ENCODE data around the gene CCNL2. TPM values are rescaled to one million over a fixed set of nuclear protein-coding genes. Genes with fewer than 3 reads are reported as not detected.

The CCNL2 gene
- total RNA-seq, 2 experiments from 2014 or later: 274 to 281 TPM

GRCh38 chr1:1348420-1349255, 50.5 kb downstream of the CCNL2 start:
- TF ChIP-seq, protein P1, sequence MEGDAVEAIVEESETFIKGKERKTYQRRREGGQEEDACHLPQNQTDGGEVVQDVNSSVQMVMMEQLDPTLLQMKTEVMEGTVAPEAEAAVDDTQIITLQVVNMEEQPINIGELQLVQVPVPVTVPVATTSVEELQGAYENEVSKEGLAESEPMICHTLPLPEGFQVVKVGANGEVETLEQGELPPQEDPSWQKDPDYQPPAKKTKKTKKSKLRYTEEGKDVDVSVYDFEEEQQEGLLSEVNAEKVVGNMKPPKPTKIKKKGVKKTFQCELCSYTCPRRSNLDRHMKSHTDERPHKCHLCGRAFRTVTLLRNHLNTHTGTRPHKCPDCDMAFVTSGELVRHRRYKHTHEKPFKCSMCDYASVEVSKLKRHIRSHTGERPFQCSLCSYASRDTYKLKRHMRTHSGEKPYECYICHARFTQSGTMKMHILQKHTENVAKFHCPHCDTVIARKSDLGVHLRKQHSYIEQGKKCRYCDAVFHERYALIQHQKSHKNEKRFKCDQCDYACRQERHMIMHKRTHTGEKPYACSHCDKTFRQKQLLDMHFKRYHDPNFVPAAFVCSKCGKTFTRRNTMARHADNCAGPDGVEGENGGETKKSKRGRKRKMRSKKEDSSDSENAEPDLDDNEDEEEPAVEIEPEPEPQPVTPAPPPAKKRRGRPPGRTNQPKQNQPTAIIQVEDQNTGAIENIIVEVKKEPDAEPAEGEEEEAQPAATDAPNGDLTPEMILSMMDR (IDR thresholded peaks at IDR 0.05): no peak
- Mint-ChIP-seq H3K27me3 (peaks cover 15% of the 10 kb centered on the region), H3K36me3 (ENCODE audit: low read depth) (no peaks in the 10 kb centered on the region), H3K4me1 (ENCODE audit: low read depth) (peaks cover 29% of the 10 kb centered on the region), H3K27ac (no peak overlapping the region), H3K4me3 (peak overlapping the region; percentile 86), H3K9me3 (no peaks in the 10 kb centered on the region)
- ChIA-PET CTCF (interaction anchor here (0.6 to 0.7 kb wide), 3 partner anchors 23 to 535 kb away, joined by 3 read pairs; no protein-coding TSS in a partner anchor), POLR2A (interaction anchor here (0.6 to 1.8 kb wide), 4 partner anchors 23 to 192 kb away, joined by 3 to 11 read pairs (median 5); partner anchors contain the start of genes AURKAIP1 and CCNL2)
- no peak overlapping the region for H3K27ac ChIP-seq (ENCODE audit: low read depth in 1 of 2, low read length in 2 of 2)
- H3K27me3 ChIP-seq (ENCODE audit: control insufficient read depth in 1 of 2, insufficient read depth in 2 of 2, low read length in 2 of 2): peaks cover 10 to 11% of the 10 kb centered on the region in 2 experiments
- intact Hi-C loops (cut with DNase I, micrococcal nuclease): loop anchor here (1.0 to 2.0 kb wide), 5 partner anchors 24 to 232 kb away; partner anchors contain the start of genes C1orf159 (in 1 of the 2), CPTP (in 1 of the 2), INTS11 (in 1 of the 2) and PUSL1 (in 1 of the 2)
- DNase-seq: peak in 3 of 14 experiments; percentile 17 to 35 (median 19)
- no peaks in the 10 kb centered on the region for H3K36me3 ChIP-seq (ENCODE audit: insufficient read depth, low read length)
- H3K9me3 ChIP-seq (ENCODE audit: control insufficient read depth in 1 of 2, insufficient read depth in 1 of 2, low read length in 2 of 2): peaks cover 0 to 10% of the 10 kb centered on the region in 2 experiments
- peak overlapping the region; percentile 58 for H3K4me3 ChIP-seq (ENCODE audit: low read length)
- peaks cover 50% of the 10 kb centered on the region for H3K4me1 ChIP-seq (ENCODE audit: insufficient read depth, low read length)
- ATAC-seq (ENCODE audit: poor library complexity): peak; percentile 18

DNA sequence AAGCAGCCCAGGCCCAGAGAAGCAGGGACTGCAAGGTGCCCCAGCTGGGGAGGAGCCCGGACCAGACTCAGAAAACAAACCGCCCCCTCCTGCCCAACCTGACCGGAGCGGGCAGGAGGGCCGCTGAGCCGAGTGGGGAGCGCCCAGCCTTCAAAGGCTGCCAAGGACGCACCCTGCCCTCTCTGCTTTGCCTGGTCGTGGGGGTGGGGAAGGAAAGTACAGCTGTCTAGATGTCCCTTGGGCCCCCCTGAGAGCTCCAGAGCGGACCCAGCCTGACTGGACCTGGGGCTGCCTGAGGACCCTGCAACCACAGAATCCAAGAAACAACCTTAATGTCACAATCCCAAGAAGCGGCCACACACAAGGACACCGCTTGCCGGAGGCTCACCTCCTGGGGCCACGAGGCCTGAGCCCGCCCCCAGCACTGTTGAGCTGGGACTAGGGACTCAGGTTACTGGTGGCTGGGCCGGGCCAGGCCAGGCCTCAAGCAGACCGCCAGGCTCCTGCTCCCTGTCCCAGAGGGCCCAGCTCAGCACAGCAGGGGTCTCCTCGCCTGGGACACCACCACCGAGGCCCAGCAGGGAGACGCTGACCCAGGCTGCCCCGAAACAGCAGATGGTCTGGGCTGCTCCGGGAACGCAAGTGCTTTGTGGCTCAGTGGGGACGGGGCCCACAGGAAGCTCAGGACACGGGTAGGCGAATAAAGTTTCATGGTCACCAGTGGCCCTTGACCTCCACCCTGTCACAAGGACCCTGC, 51.3 kb downstream of the CCNL2 start:
- H3K4me3 Mint-ChIP-seq: peak overlapping the region; percentile 86
- ChIA-PET CTCF (interaction anchor here (0.7 kb wide), 1 partner anchor 25 kb away, joined by 3 read pairs; no protein-coding TSS in a partner anchor), POLR2A (interaction anchor here (1.4 to 1.8 kb wide), 3 partner anchors 24 to 51 kb away, joined by 4 to 11 read pairs (median 6); partner anchors contain the start of genes AURKAIP1 and CCNL2)
- Histone ChIP-seq H3K27ac (ENCODE audit: low read depth in 1 of 2, low read length in 2 of 2) (no peak overlapping the region), H3K27me3 (ENCODE audit: control insufficient read depth in 1 of 2, insufficient read depth in 2 of 2, low read length in 2 of 2) (peaks cover 2 to 3% of the 10 kb centered on the region in 2 experiments), H3K4me1 (ENCODE audit: insufficient read depth, low read length) (peaks cover 42% of the 10 kb centered on the region), H3K4me3 (ENCODE audit: low read length) (peak overlapping the region; percentile 58), H3K36me3 (ENCODE audit: insufficient read depth, low read length) (no peaks in the 10 kb centered on the region), H3K9me3 (ENCODE audit: control insufficient read depth in 1 of 2, insufficient read depth in 1 of 2, low read length in 2 of 2) (peaks cover 0 to 2% of the 10 kb centered on the region in 2 experiments)
- intact Hi-C loops (cut with DNase I, micrococcal nuclease): loop anchor here (1.0 to 2.0 kb wide), 3 partner anchors 23 to 73 kb away; partner anchors contain the start of genes CPTP (in 1 of the 2) and INTS11 (in 1 of the 2)
- no peak for ATAC-seq (ENCODE audit: poor library complexity)
- DNase-seq: no peak
- peaks cover 10% of the 10 kb centered on the region for H3K27me3 Mint-ChIP-seq
- peaks cover 25% of the 10 kb centered on the region for H3K4me1 Mint-ChIP-seq (ENCODE audit: low read depth)
- H3K27ac Mint-ChIP-seq: peak overlapping the region; percentile 17
- no peaks in the 10 kb centered on the region for H3K36me3 Mint-ChIP-seq (ENCODE audit: low read depth)
- TF ChIP-seq, protein P1 (IDR thresholded peaks at IDR 0.05): no peak
- no peaks in the 10 kb centered on the region for H3K9me3 Mint-ChIP-seq

DNA sequence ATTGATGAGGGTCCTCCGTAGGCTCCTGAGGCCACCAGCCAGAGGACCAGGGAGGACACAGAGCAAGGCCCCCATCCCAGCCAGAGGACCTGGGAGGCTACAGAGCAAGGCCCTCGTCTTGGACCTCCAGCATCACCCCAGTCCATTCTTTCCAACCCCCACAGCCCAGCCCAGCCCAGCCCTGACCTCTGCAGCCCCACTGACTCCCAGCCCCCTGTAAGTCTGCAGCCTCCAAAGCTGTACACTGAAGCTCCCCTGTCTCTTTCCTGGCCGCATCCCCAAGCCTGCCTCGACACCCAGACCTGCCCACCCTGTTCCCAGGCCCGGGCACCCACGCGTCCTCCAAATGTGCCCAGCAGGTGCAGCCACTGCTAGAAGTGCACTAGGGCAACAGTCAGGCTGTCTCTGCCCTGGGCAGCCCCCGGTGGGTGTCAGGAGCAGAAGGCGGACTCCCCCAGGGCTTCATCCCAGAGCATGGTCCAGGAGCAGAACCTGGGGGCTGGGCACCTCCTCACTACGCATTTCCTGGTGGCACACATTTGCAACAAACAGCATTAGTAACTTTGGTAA, 52.0 kb downstream of the CCNL2 start:
- peaks cover 3% of the 10 kb centered on the region for H3K36me3 ChIP-seq (ENCODE audit: insufficient read depth, low read length)
- ATAC-seq (ENCODE audit: poor library complexity) (no peak), DNase-seq (no peak)
- intact Hi-C loops (cut with DNase I, micrococcal nuclease): loop anchor here in 1 of 2 experiments (1.0 kb wide), 1 partner anchor 22 kb away; no protein-coding TSS in a partner anchor
- Mint-ChIP-seq H3K36me3 (ENCODE audit: low read depth) (no peaks in the 10 kb centered on the region), H3K27ac (peak overlapping the region; percentile 17), H3K27me3 (peaks cover 3% of the 10 kb centered on the region), H3K4me3 (peak overlapping the region; percentile 86), H3K9me3 (no peaks in the 10 kb centered on the region), H3K4me1 (ENCODE audit: low read depth) (peaks cover 18% of the 10 kb centered on the region)
- no peak overlapping the region for H3K4me3 ChIP-seq (ENCODE audit: low read length)
- peaks cover 39% of the 10 kb centered on the region for H3K4me1 ChIP-seq (ENCODE audit: insufficient read depth, low read length)
- H3K27ac ChIP-seq (ENCODE audit: low read depth in 1 of 2, low read length in 2 of 2): no peak overlapping the region
- ChIA-PET CTCF (no interaction called here), POLR2A (interaction anchor here (1.0 kb wide), 1 partner anchor 225 kb away, joined by 3 read pairs; no protein-coding TSS in a partner anchor)
- no peaks in the 10 kb centered on the region for H3K9me3 ChIP-seq (ENCODE audit: control insufficient read depth in 1 of 2, insufficient read depth in 1 of 2, low read length in 2 of 2)
- no peaks in the 10 kb centered on the region for H3K27me3 ChIP-seq (ENCODE audit: control insufficient read depth in 1 of 2, insufficient read depth in 2 of 2, low read length in 2 of 2)
- TF ChIP-seq, protein P1 (IDR thresholded peaks at IDR 0.05): no peak

Measured in CD4-positive, alpha-beta T cell (primary cell).